Measurements from ENCODE around the gene ERICH6B. TPM values are rescaled to one million over a fixed set of nuclear protein-coding genes. Genes with fewer than 3 reads are reported as not detected.

ERICH6B gene
- total RNA-seq, 1 donor: not detected

DNA sequence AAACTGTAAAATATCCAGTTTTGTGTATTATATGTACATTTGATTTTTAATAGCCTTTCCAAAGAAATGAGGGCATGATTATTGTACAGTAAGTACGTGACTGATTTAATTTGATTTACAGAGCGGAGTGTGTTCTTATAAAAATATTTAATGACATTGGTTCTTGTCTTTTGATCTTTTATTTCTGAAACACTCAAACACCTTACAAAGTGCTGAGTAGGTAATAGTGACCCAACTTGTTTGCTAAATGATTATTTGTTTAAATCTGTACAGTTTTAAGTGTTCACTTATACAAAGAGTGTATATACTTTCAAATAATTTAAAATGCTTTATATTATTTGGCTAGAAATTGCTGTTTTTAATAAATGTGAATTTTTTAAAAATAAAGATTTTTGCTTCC is 79.3 kb downstream of the ERICH6B start:
- no peak overlapping the region for H3K4me3 ChIP-seq (ENCODE audit: low read depth, low read length)
- DNase-seq (ENCODE audit: low read depth): no peak
- TF ChIP-seq, protein P1, sequence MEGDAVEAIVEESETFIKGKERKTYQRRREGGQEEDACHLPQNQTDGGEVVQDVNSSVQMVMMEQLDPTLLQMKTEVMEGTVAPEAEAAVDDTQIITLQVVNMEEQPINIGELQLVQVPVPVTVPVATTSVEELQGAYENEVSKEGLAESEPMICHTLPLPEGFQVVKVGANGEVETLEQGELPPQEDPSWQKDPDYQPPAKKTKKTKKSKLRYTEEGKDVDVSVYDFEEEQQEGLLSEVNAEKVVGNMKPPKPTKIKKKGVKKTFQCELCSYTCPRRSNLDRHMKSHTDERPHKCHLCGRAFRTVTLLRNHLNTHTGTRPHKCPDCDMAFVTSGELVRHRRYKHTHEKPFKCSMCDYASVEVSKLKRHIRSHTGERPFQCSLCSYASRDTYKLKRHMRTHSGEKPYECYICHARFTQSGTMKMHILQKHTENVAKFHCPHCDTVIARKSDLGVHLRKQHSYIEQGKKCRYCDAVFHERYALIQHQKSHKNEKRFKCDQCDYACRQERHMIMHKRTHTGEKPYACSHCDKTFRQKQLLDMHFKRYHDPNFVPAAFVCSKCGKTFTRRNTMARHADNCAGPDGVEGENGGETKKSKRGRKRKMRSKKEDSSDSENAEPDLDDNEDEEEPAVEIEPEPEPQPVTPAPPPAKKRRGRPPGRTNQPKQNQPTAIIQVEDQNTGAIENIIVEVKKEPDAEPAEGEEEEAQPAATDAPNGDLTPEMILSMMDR (IDR thresholded peaks at IDR 0.05; ENCODE audit: insufficient read depth, low read length): no peak

- TF ChIP-seq, protein P1 (IDR thresholded peaks at IDR 0.05; ENCODE audit: insufficient read depth, low read length): no peak
- no peak for DNase-seq (ENCODE audit: low read depth)
- H3K4me3 ChIP-seq (ENCODE audit: low read depth, low read length): no peak overlapping the region
Observed at GRCh38 chr13:45534604-45535003, 80.9 kb downstream of the ERICH6B start.

DNA sequence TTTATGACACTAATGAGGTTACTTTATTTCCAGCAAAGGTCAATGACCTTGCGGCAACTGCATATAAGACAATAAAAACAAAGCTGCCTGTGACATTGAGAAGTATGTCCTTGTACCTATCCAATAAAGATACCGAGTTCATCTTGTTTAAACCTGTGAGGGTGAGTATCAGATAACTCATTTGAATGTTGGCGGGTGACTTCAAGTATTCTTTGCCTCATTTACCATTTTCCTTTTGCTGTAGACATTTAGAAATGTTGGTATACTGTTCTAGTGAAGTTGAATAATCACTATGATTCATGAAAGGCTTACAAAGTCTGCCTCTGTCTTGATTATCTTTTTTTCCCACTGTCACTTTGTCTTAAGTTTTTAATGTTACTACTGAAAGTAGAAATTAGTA is 85.8 kb downstream of the ERICH6B start:
- no peak for DNase-seq (ENCODE audit: low read depth)
- H3K4me3 ChIP-seq (ENCODE audit: low read depth, low read length): no peak overlapping the region
- TF ChIP-seq, protein P1 (IDR thresholded peaks at IDR 0.05; ENCODE audit: insufficient read depth, low read length): no peak

GRCh38 chr13:45527699-45528462 is 87.7 kb downstream of the ERICH6B start:
- H3K4me3 ChIP-seq (ENCODE audit: low read depth, low read length): no peak overlapping the region
- no peak for DNase-seq (ENCODE audit: low read depth)
- TF ChIP-seq, protein P1 (IDR thresholded peaks at IDR 0.05; ENCODE audit: insufficient read depth, low read length): no peak

DNA sequence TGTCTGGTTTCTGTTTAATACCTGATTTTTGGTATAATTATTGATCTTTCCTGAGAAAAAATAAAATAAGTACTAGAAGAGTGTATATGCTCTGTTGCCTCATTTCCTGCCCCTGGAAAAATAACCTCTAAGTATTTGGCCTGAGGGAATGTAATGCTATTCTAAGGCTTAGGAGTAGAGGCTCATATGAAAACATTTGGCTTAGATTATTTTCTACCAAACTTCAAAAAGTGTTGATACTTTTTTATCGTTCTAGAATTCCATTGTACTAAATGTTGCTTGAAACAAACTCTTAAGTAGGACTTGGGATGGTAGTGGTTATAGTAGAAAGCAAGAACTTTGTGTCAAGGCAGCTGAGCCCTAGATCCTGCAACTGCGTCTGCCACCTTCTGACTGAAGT is 93.0 kb downstream of the ERICH6B start:
- TF ChIP-seq, protein P1 (IDR thresholded peaks at IDR 0.05; ENCODE audit: insufficient read depth, low read length): no peak
- no peak overlapping the region for H3K4me3 ChIP-seq (ENCODE audit: low read depth, low read length)
- DNase-seq (ENCODE audit: low read depth): peak; percentile 23

- DNase-seq (ENCODE audit: low read depth): peak; percentile 13
- H3K4me3 ChIP-seq (ENCODE audit: low read depth, low read length): no peak overlapping the region
- TF ChIP-seq, protein P1 (IDR thresholded peaks at IDR 0.05; ENCODE audit: insufficient read depth, low read length): no peak
Observed at GRCh38 chr13:45521297-45521696, 94.2 kb downstream of the ERICH6B start.

GRCh38 chr13:45519493-45519892 is 96.0 kb downstream of the ERICH6B start:
- no peak overlapping the region for H3K4me3 ChIP-seq (ENCODE audit: low read depth, low read length)
- TF ChIP-seq, protein P1 (IDR thresholded peaks at IDR 0.05; ENCODE audit: insufficient read depth, low read length): no peak
- DNase-seq (ENCODE audit: low read depth): no peak
